Prostate gland (tissue), 2 donors: ENCODE results near the gene RXRG. TPM values are rescaled to one million over a fixed set of nuclear protein-coding genes. Genes with fewer than 3 reads are reported as not detected.

ENCODE experiments used
- DNase-seq: peaks from one replicate; pipeline ENCODE4 v3.0.0-alpha.2; 2019; ENCODE audit warnings: low spot score
- H3K27ac ChIP-seq, 2 donors: fragments of 200-600 bp; sonication (generic); 2 replicates each; pipeline ENCODE4 v1.5.1; 2017 to 2019
- H3K27me3 ChIP-seq: fragments of 200-600 bp; sonication (generic); replicated peaks from 2 replicates; pipeline ENCODE4 v1.5.1; 2019; ENCODE audit not compliant: insufficient read depth
- H3K36me3 ChIP-seq, 2 donors: fragments of 200-600 bp; sonication (generic); 1 replicate in 1 of 2; 2 replicates in 1 of 2; pipeline versions ENCODE4 v1.5.1 to v1.8.1; 2017 to 2019
- H3K4me1 ChIP-seq: fragments of 200-600 bp; sonication (generic); replicated peaks from 2 replicates; pipeline ENCODE4 v1.5.1; 2019
- H3K4me3 ChIP-seq, 2 donors: fragments of 200-600 bp; sonication (generic); 2 replicates each; pipeline ENCODE4 v1.5.1; 2017 to 2019
- H3K9me3 ChIP-seq: fragments of 200-600 bp; sonication (generic); 2 replicates; pipeline ENCODE4 v1.5.1; 2017
- CTCF ChIP-seq, 4 experiments: fragments of 200-600 bp in 2 of 4; fragments of 450-650 bp in 2 of 4; sonication (generic) in 2 of 4; IDR thresholded peaks; 1 replicate in 3 of 4; 2 replicates in 1 of 4; pipeline ENCODE4 v1.5.1; 2016 to 2019; ENCODE audit warnings: antibody characterized with exemption in 4 of 4, mild to moderate bottlenecking in 2 of 4, moderate library complexity in 2 of 4
- POLR2A ChIP-seq: fragments of 450-650 bp; IDR thresholded peaks from one replicate; pipeline ENCODE4 v1.6.1; 2016; ENCODE audit warnings: antibody characterized with exemption, mild to moderate bottlenecking
- POLR2AphosphoS5 ChIP-seq: sonication (generic); formaldehyde crosslinking; IDR thresholded peaks from one replicate; pipeline ENCODE4 v1.6.1; 2017; ENCODE audit warnings: antibody characterized with exemption
- WGBS: methylation state at CpG from one replicate; pipeline ENCODE4 v1.1.5; 2018; 5-methylcytosine and 5-hydroxymethylcytosine counted together
- intact Hi-C: fragments of 100-400 bp; cut with DNase I; formaldehyde crosslinking; loops from one replicate; pipeline ENCODE4 v1.14.2; 2022
- total RNA-seq, 2 donors: library from RNA; depleted of rRNA; stranded (reverse); fragments of >200 nt; gene quantifications; one replicate each; pipeline ENCODE4 v1.1.0, GENCODE V29; 2016

Gene RXRG
- total RNA-seq, 2 donors from 2014 or later = 0.14 to 1.4 TPM

DNA sequence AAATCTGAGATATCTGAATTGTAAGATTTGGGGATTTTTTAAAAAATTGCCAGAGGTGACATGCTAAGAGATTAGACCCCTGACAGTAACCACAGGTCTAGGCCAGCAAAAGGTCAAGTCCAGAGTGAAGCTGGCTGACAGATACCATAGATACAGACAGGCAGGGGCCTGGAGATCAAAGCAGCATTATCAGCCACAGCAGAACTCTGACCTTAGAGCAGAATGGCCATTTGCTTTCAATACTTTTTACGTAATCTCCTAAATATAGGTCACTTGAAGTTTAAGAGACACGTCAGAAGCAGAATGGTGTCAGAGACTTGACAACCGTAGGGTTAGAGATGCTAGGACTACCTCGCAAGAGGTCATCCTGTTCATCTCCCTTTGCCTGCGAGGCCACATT lies 40.8 kb upstream of the RXRG start:
- intact Hi-C loops = no loop called here
- TF ChIP-seq POLR2AphosphoS5 (no peak), POLR2A (no peak), CTCF (IDR thresholded peaks at IDR 0.05) (no peak)
- 82% methylated on average over 5 of the region's 5 CpGs for WGBS
- Histone ChIP-seq H3K27ac (no peak overlapping the region), H3K4me1 (no peaks in the 10 kb centered on the region), H3K9me3 (no peaks in the 10 kb centered on the region), H3K27me3 (no peaks in the 10 kb centered on the region), H3K4me3 (no peak overlapping the region), H3K36me3 (no peaks in the 10 kb centered on the region)
- DNase-seq = no peak

DNA sequence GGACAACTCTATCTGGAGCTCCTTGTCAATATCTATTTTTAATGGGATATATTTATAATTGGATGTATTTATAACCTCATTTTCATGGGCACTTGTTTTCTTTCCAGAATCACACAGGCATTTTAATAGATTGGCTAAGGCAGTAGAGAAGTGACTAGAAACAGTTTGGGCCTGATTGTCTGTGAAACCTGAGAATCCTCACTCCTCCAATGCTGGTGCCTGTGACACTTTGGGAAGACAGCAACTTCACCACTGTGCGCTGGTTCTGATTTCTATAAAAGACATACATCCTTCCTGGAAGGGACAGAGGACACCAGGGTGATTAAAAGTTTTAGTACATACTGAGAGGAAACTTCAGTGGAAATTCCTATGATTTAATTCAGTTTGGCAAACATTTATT lies 39.6 kb upstream of the RXRG start:
- H3K9me3 ChIP-seq = no peaks in the 10 kb centered on the region
- H3K27ac ChIP-seq = no peak overlapping the region
- intact Hi-C loops = no loop called here
- no peaks in the 10 kb centered on the region for H3K27me3 ChIP-seq
- WGBS = 85% methylated on average over 1 of the region's 1 CpG
- no peak for DNase-seq
- TF ChIP-seq CTCF (IDR thresholded peaks at IDR 0.05) (no peak), POLR2A (no peak), POLR2AphosphoS5 (no peak)
- H3K4me1 ChIP-seq = no peaks in the 10 kb centered on the region
- no peaks in the 10 kb centered on the region for H3K36me3 ChIP-seq
- H3K4me3 ChIP-seq = no peak overlapping the region

- TF ChIP-seq POLR2A (no peak), POLR2AphosphoS5 (no peak), CTCF (IDR thresholded peaks at IDR 0.05) (no peak)
- Histone ChIP-seq H3K27me3 (no peaks in the 10 kb centered on the region), H3K4me3 (no peak overlapping the region), H3K36me3 (no peaks in the 10 kb centered on the region), H3K9me3 (no peaks in the 10 kb centered on the region), H3K4me1 (no peaks in the 10 kb centered on the region), H3K27ac (no peak overlapping the region)
- intact Hi-C loops = no loop called here
- 96% methylated on average over 4 of the region's 4 CpGs for WGBS
- DNase-seq = no peak
These were observed 38.5 kb upstream of the RXRG start for GRCh38 chr1:165483412-165483811.

- no peak overlapping the region for H3K4me3 ChIP-seq
- intact Hi-C loops = no loop called here
- no peaks in the 10 kb centered on the region for H3K9me3 ChIP-seq
- H3K27me3 ChIP-seq = no peaks in the 10 kb centered on the region
- TF ChIP-seq CTCF (IDR thresholded peaks at IDR 0.05) (no peak), POLR2AphosphoS5 (no peak), POLR2A (no peak)
- no peak overlapping the region for H3K27ac ChIP-seq
- H3K36me3 ChIP-seq = no peaks in the 10 kb centered on the region
- DNase-seq = no peak
- H3K4me1 ChIP-seq = no peaks in the 10 kb centered on the region
- WGBS = 17% methylated on average over 6 of the region's 6 CpGs
These were observed 37.0 kb upstream of the RXRG start for GRCh38 chr1:165481820-165482532.

GRCh38 chr1:165476776-165477175 lies 31.9 kb upstream of the RXRG start:
- intact Hi-C loops = no loop called here
- Histone ChIP-seq H3K9me3 (no peaks in the 10 kb centered on the region), H3K27ac (no peak overlapping the region), H3K36me3 (no peaks in the 10 kb centered on the region), H3K4me3 (no peak overlapping the region), H3K27me3 (no peaks in the 10 kb centered on the region), H3K4me1 (no peaks in the 10 kb centered on the region)
- 32% methylated on average over 1 of the region's 1 CpG for WGBS
- no peak for TF ChIP-seq POLR2A
- DNase-seq = no peak
